Inflammatory macrophage treated with lipopolysaccharide for 1 hour (primary cell): Measurements from ENCODE around the gene PPM1A.

Experiments
- DNase-seq, 2 donors: peaks; one replicate each; pipeline ENCODE4 v3.0.0-alpha.2; 2020 to 2022

Gene PPM1A

GRCh38 chr14:60326274-60326673 is 77.3 kb downstream of the PPM1A start:
- no peak for DNase-seq

- peak; percentile 56 to 82 for DNase-seq
These were observed 78.7 kb downstream of the PPM1A start for GRCh38 chr14:60327447-60328331.

GRCh38 chr14:60328583-60328982 is 79.6 kb downstream of the PPM1A start:
- DNase-seq: no peak

- DNase-seq: peak in 1 of 2 donors; percentile 35
These were observed 80.3 kb downstream of the PPM1A start for GRCh38 chr14:60329274-60329673.

- peak; percentile 28 to 87 for DNase-seq
These were observed 82.4 kb downstream of the PPM1A start for GRCh38 chr14:60331201-60332045.

GRCh38 chr14:60332046-60332399 is 83.0 kb downstream of the PPM1A start:
- DNase-seq: no peak

- no peak for DNase-seq
These were observed 83.8 kb downstream of the PPM1A start for GRCh38 chr14:60332869-60333268.

GRCh38 chr14:60339571-60339970 is 90.5 kb downstream of the PPM1A start:
- no peak for DNase-seq

- no peak for DNase-seq
These were observed 94.6 kb downstream of the PPM1A start for GRCh38 chr14:60343571-60344071.

- DNase-seq: no peak
These were observed 95.7 kb downstream of the PPM1A start for GRCh38 chr14:60344751-60345150.

- DNase-seq: peak in 1 of 2 donors; percentile 41
These were observed 97.7 kb downstream of the PPM1A start for GRCh38 chr14:60346706-60347105.

- DNase-seq: no peak
These were observed 99.2 kb downstream of the PPM1A start for GRCh38 chr14:60348211-60348610.
